Caki2 (cell line): ENCODE measurements around the gene MAD1L1. TPM values are rescaled to one million over a fixed set of nuclear protein-coding genes. Genes with fewer than 3 reads are reported as not detected.

Source experiments
- DNase-seq: peaks from one replicate; pipeline ENCODE4 v3.0.0-alpha.2; 2015; ENCODE audit warnings: low read depth
- in situ Hi-C: cut with HindIII; loops from 2 replicates; pipeline ENCODE4 v1.10.0; 2016; ENCODE audit warnings: low sequenced_read_pairs, low pct_unique_long_range_greater_than_20kb, mixed read lengths
- total RNA-seq: library from RNA; depleted of rRNA; stranded (reverse); fragments of >200 nt; shearing (Covaris generic); gene quantifications from 2 replicates; pipeline ENCODE4 v1.2.3, GENCODE V29; 2014; ENCODE audit warnings: low replicate concordance

Gene MAD1L1
- total RNA-seq, 1 experiment from 2014 or later: 123 TPM

DNA sequence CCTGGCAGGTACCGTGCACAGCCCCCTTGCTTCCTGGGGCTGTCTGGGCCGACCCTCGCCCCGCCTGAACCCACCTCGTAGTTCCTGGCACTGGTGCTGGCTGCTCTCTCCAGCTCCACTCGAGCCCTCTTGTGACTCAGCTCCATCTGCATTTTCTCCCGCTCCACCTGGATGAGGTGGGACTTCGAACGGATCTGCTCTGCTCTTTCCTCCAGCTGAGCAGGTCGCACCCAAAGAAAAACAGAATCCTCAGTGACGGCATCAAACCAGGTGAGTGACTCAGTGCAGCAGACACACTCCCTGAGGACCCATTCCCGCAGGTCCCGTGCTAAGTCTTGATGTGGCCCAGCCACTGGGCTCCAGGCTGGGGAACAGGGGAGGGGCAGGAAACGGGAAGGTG is 7.4 kb downstream of the MAD1L1 start:
- in situ Hi-C loops: no loop called here
- DNase-seq: peak; percentile 25

GRCh38 chr7:2224934-2225333 is 7.8 kb downstream of the MAD1L1 start:
- in situ Hi-C loops: no loop called here
- peak; percentile 30 for DNase-seq

DNA sequence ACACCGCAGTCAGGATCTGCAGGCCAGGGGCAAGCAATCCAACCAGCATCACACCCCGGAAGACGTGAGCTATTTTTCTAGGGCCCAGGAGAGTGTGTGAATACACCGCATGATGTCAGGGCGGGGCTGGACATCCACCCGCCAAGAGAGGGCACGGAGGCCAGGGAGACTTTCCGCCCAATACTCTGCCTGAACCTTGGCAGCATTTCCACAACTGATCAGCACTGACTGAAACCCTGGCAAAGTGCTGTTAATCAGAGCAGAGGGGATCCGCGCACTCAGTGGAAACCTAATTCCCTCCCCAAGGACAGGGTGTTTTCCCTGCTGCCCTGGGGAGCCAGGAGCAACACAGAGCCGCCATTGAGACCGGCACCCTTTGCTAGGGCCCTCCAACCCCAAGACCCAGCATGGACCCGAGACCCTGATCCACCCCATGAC is 8.2 kb downstream of the MAD1L1 start:
- no peak for DNase-seq
- in situ Hi-C loops: no loop called here

DNA sequence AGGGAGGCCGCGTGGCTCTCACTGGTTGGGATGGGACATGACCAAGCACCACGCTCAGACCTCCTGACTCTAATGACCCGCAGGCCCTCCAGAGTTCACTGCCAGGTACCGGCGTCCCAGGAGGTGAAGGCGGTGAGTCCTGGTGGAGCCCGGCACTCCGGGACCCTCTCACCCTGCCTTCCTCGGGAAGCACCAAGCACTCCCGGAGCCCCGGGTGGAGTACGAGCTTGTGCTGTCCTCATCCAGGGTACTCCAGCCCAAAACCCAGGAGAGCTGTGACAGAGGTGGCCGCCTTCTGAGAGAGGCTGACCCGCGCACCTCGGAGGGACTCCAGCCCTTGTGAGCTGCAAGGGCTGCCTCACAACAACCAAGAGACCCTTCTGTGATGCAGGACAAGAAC is 9.4 kb downstream of the MAD1L1 start:
- no peak for DNase-seq
- in situ Hi-C loops: no loop called here

GRCh38 chr7:2222516-2222915 is 10.2 kb downstream of the MAD1L1 start:
- DNase-seq: no peak

DNA sequence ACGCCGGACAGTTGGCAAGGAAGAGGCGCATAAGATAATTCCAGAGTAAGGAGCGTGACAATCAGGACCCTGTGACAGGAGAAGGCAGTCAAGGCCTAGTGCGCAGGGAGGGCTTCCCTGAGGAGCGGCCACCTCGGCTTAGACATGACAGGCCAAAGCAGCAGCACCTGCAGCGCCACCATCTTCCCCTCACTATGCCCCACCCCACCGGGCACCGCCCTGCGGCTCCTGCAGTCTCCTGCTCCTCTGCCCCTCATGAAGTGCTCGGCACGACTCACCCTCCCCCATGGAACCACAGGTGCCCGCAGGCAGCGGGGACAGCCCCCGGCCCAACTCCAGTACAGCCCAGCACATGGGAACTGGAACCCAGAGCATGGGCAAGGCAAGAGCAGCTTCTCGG is 11.8 kb downstream of the MAD1L1 start:
- in situ Hi-C loops: no loop called here
- no peak for DNase-seq

More at GRCh38 chr7:2222516-2222915, 10.2 kb downstream of the MAD1L1 start:
- in situ Hi-C loops: no loop called here

DNA sequence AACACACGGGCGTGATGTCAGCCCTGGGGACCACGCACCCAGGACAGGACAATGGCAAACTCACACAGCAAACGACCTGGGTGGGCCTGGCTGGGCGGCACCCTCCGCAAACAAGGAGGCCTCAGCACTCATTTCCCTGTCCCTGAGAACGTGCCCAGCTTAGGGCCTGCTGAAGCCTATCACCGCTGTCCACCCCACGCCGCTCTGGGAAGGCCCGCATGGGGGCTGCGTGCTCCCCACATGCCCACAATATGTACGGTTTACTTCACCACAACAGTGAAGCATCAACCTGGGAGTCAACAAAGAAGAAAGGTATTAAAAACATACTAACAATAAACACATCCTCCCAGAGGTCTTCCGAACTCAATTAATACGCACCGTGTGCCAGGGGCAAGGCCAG is 12.2 kb downstream of the MAD1L1 start:
- no peak for DNase-seq
- in situ Hi-C loops: no loop called here

- DNase-seq: no peak
- in situ Hi-C loops: no loop called here
These were observed 12.7 kb downstream of the MAD1L1 start for GRCh38 chr7:2220030-2220429.

GRCh38 chr7:2219606-2220005 is 13.1 kb downstream of the MAD1L1 start:
- DNase-seq: no peak
- in situ Hi-C loops: no loop called here

DNA sequence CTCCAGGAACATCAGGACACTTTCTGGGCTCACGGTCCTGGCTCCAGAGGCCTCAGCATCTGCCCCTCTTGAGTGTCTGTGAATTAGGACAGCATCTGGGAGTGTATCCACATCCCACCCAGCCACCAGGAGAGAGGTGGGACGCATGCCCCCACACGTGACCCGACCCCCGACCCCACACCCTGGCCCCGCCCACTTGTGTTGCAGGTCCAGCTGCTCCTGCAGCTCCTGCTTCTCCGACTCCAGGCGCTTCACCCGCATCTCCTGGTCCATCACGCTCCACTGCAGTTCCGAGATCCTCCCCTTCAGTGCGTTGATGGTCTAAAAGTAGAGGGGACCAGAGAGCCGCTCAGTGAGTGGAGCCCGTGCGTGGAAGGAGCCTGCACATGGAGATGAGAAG is 13.6 kb downstream of the MAD1L1 start:
- DNase-seq: no peak
- in situ Hi-C loops: no loop called here

GRCh38 chr7:2218444-2218785 is 14.3 kb downstream of the MAD1L1 start:
- DNase-seq: no peak
- in situ Hi-C loops: no loop called here

DNA sequence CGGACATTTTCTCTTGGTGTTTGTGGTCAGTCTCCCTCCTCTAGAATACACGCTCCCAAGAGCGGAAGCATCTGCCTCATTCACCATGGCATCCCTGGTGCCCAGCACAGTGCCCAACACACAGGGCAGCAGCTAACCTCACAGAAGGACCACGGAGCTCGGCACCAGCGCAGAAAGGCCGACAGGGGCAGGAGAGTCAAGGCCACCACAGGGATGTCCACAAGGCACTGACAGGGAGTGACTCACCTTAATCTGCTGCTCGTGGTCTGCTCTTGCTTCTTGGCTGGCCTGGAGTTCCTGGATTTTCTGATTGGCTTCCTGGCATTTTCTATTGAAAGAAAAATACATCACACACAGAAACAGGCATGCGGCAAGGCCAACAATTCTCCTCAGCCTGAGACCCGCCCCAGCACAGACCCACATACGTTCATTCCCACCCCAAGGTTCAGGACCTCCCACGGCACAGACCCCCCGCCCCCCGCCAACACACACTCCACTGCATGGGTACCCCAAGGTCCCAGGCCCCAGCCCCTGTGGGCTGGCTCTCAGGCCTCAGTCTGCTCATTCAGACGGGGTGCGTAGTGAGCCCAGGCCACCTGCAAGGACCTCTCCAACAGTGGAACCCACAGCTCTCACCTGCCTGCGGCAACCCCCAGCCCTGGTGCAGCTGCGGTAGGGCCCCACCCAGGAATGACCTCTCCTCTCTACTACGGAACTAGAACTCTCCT is 14.9 kb downstream of the MAD1L1 start:
- DNase-seq: no peak
- in situ Hi-C loops: no loop called here

DNA sequence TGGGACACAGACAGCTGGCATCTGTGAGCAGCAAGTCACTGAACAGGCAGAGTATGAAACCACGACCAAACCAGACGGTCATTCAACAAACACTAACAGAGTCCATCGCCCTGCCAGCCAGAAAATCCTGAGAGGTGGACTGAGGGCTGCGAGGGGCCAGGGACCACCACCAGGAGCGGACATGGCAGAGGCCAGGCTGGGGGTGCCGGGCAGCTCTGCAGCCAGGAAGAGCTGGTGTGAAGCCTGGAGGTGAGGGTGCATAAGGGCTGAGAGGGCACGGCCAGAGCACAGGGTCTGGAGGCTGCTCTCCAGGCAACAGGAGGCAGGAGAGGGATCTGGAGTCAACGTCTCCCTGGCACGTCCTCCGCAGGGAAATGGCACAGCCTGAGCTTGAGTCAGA is 15.5 kb downstream of the MAD1L1 start:
- in situ Hi-C loops: no loop called here
- DNase-seq: no peak

- DNase-seq: no peak
- in situ Hi-C loops: no loop called here
These were observed 16.9 kb downstream of the MAD1L1 start for GRCh38 chr7:2215851-2216250.

DNA sequence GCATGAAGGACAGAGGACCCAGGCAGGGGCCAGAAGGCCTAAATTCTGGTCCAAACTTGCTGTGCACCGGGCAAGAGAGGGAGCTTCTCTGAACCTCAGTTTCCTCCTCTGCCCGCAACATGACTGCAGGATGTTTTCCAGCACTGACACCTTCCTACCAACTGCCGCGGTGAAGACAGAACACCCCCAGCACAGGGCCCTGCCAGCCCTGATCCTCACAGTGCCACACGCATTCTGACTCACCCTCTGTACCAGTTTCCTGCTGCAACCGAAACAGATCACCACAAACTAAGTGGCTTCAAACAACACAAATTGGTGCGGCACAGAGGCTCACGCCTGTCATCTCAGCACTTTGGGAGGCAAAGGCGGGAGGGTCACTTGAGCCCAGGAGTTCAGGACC is 18.1 kb downstream of the MAD1L1 start:
- in situ Hi-C loops: no loop called here
- no peak for DNase-seq

DNA sequence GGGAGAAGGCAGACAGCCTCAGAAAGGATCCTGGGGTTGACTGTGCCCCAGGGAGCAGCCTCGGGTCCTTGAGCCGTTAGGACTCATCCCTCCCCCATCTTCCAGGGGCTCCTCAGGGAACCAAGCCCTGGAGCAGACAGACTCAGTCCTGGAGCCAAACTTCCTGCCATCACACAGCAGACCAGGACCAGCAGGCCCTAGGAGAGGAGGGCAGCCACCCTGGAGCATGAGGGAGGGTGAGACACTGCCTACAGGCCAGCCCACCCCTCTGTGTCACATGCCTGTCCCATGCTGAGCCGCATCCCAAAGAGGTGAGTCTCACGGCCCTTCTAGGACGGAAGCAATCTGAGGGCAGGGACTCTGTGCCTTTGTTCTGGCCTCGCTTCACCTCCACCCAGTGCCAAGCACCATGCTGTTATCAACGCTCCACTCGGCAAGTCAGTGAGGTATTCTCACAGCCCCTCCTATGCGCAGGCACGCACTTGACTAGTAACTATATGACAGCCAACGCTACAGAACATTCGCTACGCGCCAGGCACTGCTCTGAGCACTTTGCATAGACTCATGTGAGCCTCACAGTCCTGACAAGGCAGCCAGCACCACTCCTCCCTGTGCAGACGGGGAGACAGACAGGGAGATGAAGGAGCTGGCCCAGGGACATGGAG is 19.1 kb downstream of the MAD1L1 start:
- in situ Hi-C loops: no loop called here
- no peak for DNase-seq

DNA sequence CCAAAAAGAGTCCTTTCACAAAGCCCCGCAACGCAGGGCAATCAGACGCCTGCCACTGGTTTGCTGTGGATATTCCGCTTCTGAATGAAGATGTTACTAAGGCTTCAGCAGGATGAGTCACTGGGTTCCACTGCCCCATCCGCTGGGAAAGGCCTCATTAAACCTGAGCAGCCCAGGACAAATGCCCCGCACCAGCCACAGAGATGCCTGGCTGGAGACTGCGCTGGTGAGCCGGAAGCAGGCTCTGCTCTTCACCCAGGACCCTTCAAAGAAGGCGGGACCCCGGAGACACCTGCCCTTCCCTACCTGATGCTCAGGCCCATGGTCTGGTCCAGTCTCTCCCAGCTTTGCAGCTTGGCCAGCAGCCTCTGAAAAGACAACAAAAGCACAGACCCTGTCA is 19.8 kb downstream of the MAD1L1 start:
- no peak for DNase-seq
- in situ Hi-C loops: no loop called here

GRCh38 chr7:2211926-2212325 is 20.8 kb downstream of the MAD1L1 start:
- DNase-seq: no peak
- in situ Hi-C loops: no loop called here

DNA sequence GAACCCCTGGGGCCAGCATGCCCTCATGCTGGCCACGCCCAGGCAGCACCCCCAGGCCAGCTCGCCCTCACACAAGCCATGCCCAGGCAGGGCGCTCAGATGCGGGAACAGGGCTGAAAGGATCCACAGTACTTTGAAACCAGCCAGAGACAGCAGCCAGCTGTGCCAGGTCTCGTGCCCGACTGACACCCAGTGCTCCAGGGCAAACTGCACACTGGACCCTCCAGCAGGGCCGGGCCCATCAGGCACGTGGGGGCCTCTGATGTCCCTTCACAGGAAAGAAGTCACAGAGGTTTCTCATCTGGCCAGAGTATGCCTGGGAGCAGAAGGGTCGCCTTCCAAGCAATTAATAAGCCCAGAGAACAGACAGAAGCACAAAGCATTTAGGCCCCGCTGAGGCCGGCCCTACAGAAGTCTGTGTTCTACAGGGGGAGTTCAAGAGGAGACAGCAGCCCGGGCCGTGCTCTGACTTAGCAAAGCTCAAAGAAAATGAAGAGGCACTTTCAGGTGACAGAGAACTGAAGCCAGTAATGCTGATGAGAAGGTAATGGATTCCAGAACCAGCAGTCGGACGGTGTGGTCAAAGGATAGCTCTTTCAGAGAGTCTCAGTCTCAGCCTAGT is 21.4 kb downstream of the MAD1L1 start:
- in situ Hi-C loops: no loop called here
- no peak for DNase-seq
